Measurements from ENCODE around the gene SYNDIG1. TPM values are rescaled to one million over a fixed set of nuclear protein-coding genes. Genes with fewer than 3 reads are reported as not detected.

Gene SYNDIG1
- total and polyA plus RNA-seq, 2 of the 4 experiments (the other 2 are of a cell fraction), result not detected

DNA sequence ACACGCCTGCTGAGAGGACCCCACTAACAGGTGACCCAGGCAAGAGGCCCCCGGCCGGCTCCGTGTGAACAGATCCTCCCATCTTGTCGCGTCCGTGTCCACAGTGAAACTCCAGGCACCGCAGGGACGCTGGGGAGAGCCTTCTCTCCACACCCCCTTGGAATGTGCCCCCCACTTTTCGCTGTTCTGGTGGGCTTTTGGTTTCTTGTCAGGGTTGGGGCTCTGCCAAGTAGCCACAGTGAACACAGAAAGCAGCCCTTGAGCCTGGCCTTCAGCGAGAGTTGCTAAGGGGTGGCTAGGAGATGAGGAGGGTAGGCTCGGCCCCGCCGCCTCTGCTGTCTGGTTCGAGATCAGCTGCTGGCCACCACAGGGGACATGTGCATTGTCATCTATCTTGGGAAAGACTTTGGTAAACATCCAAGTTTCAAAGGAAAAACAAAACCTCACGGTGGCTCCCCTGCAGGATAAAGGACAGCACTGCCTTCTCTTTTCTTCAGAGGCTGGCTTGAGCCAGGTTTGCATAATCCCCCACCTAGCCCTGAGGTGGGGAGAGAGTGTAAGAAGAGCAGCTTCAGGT, 22.7 kb downstream of the SYNDIG1 start:
- in situ Hi-C loops (cut with MboI; ENCODE audit: low sequenced_read_pairs), result no loop called here
- Histone ChIP-seq H4K5ac (ENCODE audit: low read depth, low read length) (no peak overlapping the region), H3K79me1 (ENCODE audit: low read depth in 1 of 2, low read length in 2 of 2) (no peaks in the 10 kb centered on the region), H2AFZ (replicated peaks; ENCODE audit: low read length, poor library complexity) (no peak overlapping the region), H3K9me1 (ENCODE audit: insufficient read depth, low read length) (peaks cover 7% of the 10 kb centered on the region; the same call in 1 of the 2 replicates), H3K4me1 (ENCODE audit: control insufficient read depth, insufficient read depth, low read length) (no peaks in the 10 kb centered on the region), H3K4ac (ENCODE audit: low read depth, low read length) (no peak overlapping the region), H4K20me1 (ENCODE audit: insufficient read depth, low read length) (no peaks in the 10 kb centered on the region), H4K8ac (ENCODE audit: low read depth in 2 of 2, low read length in 2 of 2) (no peak overlapping the region), H4K91ac (ENCODE audit: insufficient read depth, low read depth, low read length) (no peak overlapping the region), H3K4me3 (ENCODE audit: insufficient read depth, low read depth, low read length) (no peak overlapping the region), H3K9ac (ENCODE audit: low read depth, low read length) (no peak overlapping the region), H3K56ac (ENCODE audit: extremely low read depth, insufficient read depth, low read length) (no peak overlapping the region), H3K27me3 (ENCODE audit: control insufficient read depth, insufficient read depth, low read length) (no peaks in the 10 kb centered on the region), H3K23ac (ENCODE audit: low read depth, low read length) (no peak overlapping the region), H2BK5ac (ENCODE audit: low read depth, low read length, poor library complexity, severe bottlenecking) (no peak overlapping the region), H2BK20ac (ENCODE audit: low read depth, low read length) (no peak overlapping the region), H3K27ac (ENCODE audit: insufficient read depth, low read length) (no peak overlapping the region), H2BK15ac (ENCODE audit: low read depth, low read length) (no peak overlapping the region), H3K36me3 (ENCODE audit: control insufficient read depth, insufficient read depth, low read length) (no peaks in the 10 kb centered on the region), H2AK5ac (ENCODE audit: low read depth, low read length) (no peak overlapping the region), H3K18ac (ENCODE audit: low read depth, low read length) (no peak overlapping the region), H3K14ac (replicated peaks; ENCODE audit: low read depth, low read length) (no peak overlapping the region), H2AK9ac (replicated peaks; ENCODE audit: low read depth, low read length, poor library complexity) (no peak overlapping the region), H3K9me3 (ENCODE audit: control insufficient read depth, insufficient read depth, low read length) (no peaks in the 10 kb centered on the region), H3K4me2 (ENCODE audit: low read depth, low read length) (no peak overlapping the region), H2BK120ac (ENCODE audit: low read depth, low read length) (no peak overlapping the region)
- CTCF ChIA-PET, result no interaction called here
- BruUV-seq (replicated peaks), result no TSS peak
- TF ChIP-seq, protein P1, sequence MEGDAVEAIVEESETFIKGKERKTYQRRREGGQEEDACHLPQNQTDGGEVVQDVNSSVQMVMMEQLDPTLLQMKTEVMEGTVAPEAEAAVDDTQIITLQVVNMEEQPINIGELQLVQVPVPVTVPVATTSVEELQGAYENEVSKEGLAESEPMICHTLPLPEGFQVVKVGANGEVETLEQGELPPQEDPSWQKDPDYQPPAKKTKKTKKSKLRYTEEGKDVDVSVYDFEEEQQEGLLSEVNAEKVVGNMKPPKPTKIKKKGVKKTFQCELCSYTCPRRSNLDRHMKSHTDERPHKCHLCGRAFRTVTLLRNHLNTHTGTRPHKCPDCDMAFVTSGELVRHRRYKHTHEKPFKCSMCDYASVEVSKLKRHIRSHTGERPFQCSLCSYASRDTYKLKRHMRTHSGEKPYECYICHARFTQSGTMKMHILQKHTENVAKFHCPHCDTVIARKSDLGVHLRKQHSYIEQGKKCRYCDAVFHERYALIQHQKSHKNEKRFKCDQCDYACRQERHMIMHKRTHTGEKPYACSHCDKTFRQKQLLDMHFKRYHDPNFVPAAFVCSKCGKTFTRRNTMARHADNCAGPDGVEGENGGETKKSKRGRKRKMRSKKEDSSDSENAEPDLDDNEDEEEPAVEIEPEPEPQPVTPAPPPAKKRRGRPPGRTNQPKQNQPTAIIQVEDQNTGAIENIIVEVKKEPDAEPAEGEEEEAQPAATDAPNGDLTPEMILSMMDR (conservative IDR thresholded peaks at IDR 0.05; ENCODE audit: low read depth, low read length), result no peak
- TF ChIP-seq POLR2A (IDR thresholded peaks at IDR 0.05; ENCODE audit: low read depth, low read length) (no peak), MXI1 (IDR thresholded peaks at IDR 0.05; ENCODE audit: borderline replicate concordance, low read depth, low read length) (no peak)
- intact Hi-C loops (cut with micrococcal nuclease), result no loop called here
- dilution Hi-C loops (cut with HindIII; ENCODE audit: low sequenced_read_pairs, unreplicated experiment), result no loop called here
- DNase-seq (no peak), ATAC-seq (ENCODE audit: low read depth) (no peak)
- 60% methylated on average over 3 of the region's 16 CpGs; no CpG with 5 or more reads in 1 of the 2 experiments for whole genome bisulfite sequencing, 2 experiments (ENCODE audit: extremely low coverage in 2 of 2, insufficient read length in 1 of 2)
- POLR2A ChIA-PET (ENCODE audit: unreplicated experiment), result no interaction called here

Measured in IMR-90 (cell line).